K562 (cell line): ENCODE measurements around the gene PCYT1A. TPM values are rescaled to one million over a fixed set of nuclear protein-coding genes. Genes with fewer than 3 reads are reported as not detected.
A peak's percentile ranks its signal among the peaks of the same experiment; 100 is the strongest.

Experiments
- ATAC-seq: fragments of 200-7000 bp; cut with Tn5 transposase; 3 replicates; pipeline ENCODE4 v1.9.1; 2020; ENCODE audit warnings: moderate library complexity
- BruUV-seq: library from RNA; stranded (reverse); fragments of 400-500 nt; replicated peaks from 2 replicates; lab custom pipeline; 2021; lab: Mats Ljungman, UMichigan
- CTCF ChIA-PET: fragments of 300-600 bp; formaldehyde crosslinking; extraction: SDS; loops from one replicate; lab custom pipeline; 2021; ENCODE audit warnings: low intra/inter-chr PET ratio; lab: Yijun Ruan, JAX
- POLR2A ChIA-PET: fragments of 300-600, 350-650 bp; sonication (Branson Sonifier 250); formaldehyde crosslinking; extraction: SDS; loops from one replicate; lab custom pipeline; 2021; ENCODE audit warnings: antibody characterized with exemption, inconsistent platforms; lab: Yijun Ruan, JAX
- DNase-seq, 4 experiments: peaks; one replicate each; pipeline versions ENCODE4 v3.0.0 to v3.0.0-alpha.2; 2011 to 2018; ENCODE audit warnings: low spot score in 3 of 4, mixed read lengths in 3 of 4; ENCODE audit errors: extremely low read depth in 1 of 4
- FAIRE-seq: peaks from 2 replicates; lab custom pipeline; 2011; peaks lifted over from hg19 to GRCh38; lab: Jason Lieb, UNC
- H2AFZ ChIP-seq: 2 replicates; pipeline ENCODE4 v1.6.0; 2011; ENCODE audit warnings: low read depth, low read length, control low read depth, inconsistent platforms
- H3K27ac ChIP-seq: fragments of 200-600 bp; 3 replicates; pipeline ENCODE4 v1.8.0; 2011; ENCODE audit warnings: low read depth, mild to moderate bottlenecking, control low read depth, inconsistent platforms, low read length, moderate library complexity, mixed read lengths; ENCODE audit errors: extremely low read depth
- H3K27me3 ChIP-seq, 2 experiments: fragments of 300-600 bp in 1 of 2; 2 replicates in 1 of 2; 3 replicates in 1 of 2; pipeline versions ENCODE4 v1.6.0 to v1.8.0; 2011; ENCODE audit warnings: inconsistent platforms in 2 of 2, low read length in 2 of 2, mild to moderate bottlenecking in 1 of 2, mixed read lengths in 1 of 2, moderate library complexity in 1 of 2; ENCODE audit not compliant: control insufficient read depth in 2 of 2, insufficient read depth in 2 of 2
- H3K36me3 ChIP-seq: fragments of 300-600 bp; 3 replicates; pipeline ENCODE4 v1.8.0; 2011; ENCODE audit warnings: mild to moderate bottlenecking, low read length, inconsistent platforms; ENCODE audit not compliant: control insufficient read depth, insufficient read depth
- H3K4me1 ChIP-seq, 2 experiments: fragments of 200-600 bp in 1 of 2; replicated peaks in 1 of 2; 2 replicates in 1 of 2; 3 replicates in 1 of 2; pipeline versions ENCODE4 v1.5.1 to v1.8.0; 2011; ENCODE audit warnings: inconsistent platforms in 2 of 2, low read length in 2 of 2, mild to moderate bottlenecking in 1 of 2, mixed read lengths in 1 of 2, moderate library complexity in 1 of 2; ENCODE audit not compliant: control insufficient read depth in 2 of 2, insufficient read depth in 2 of 2
- H3K4me2 ChIP-seq: 2 replicates; pipeline ENCODE4 v1.6.1; 2011; ENCODE audit warnings: low read length, control low read depth, inconsistent platforms, mixed read lengths; ENCODE audit not compliant: insufficient read depth
- H3K4me3 ChIP-seq: fragments of 200-600 bp; sonication (generic), shearing (Covaris generic); 2 replicates; pipeline ENCODE4 v1.5.1; 2016; ENCODE audit warnings: control low read depth, inconsistent platforms
- H3K79me2 ChIP-seq: fragments of 200-600 bp; 3 replicates; pipeline ENCODE4 v1.8.0; 2011; ENCODE audit warnings: low read length, inconsistent platforms; ENCODE audit not compliant: control insufficient read depth, insufficient read depth
- H3K9ac ChIP-seq, 2 experiments: 2 replicates each; pipeline versions ENCODE4 v1.6.0 to v1.6.1; 2011; ENCODE audit warnings: low read depth in 2 of 2, low read length in 2 of 2, control low read depth in 1 of 2, inconsistent platforms in 1 of 2, mild to moderate bottlenecking in 1 of 2, mixed read lengths in 1 of 2; ENCODE audit not compliant: insufficient read depth in 1 of 2
- H3K9me1 ChIP-seq: one replicate; pipeline ENCODE4 v1.6.0; 2011; ENCODE audit warnings: inconsistent platforms, mild to moderate bottlenecking, low read length, moderate library complexity; ENCODE audit not compliant: control insufficient read depth, insufficient read depth
- H3K9me3 ChIP-seq: replicated peaks from 2 replicates; pipeline ENCODE4 v1.5.1; 2011; ENCODE audit warnings: low read depth, low read length, inconsistent platforms; ENCODE audit not compliant: control insufficient read depth, insufficient read depth
- H4K20me1 ChIP-seq: replicated peaks from 2 replicates; pipeline ENCODE4 v1.6.1; 2011; ENCODE audit warnings: low read length, inconsistent platforms, mixed read lengths; ENCODE audit not compliant: control insufficient read depth, insufficient read depth
- BRD4 ChIP-seq: fragments of 200-600 bp; sonication (generic); IDR thresholded peaks from 2 replicates; pipeline ENCODE4 v1.6.1; 2017; ENCODE audit warnings: inconsistent platforms
- BRF1 ChIP-seq: IDR thresholded peaks from 3 replicates; pipeline ENCODE4 v1.6.1; 2011; ENCODE audit warnings: borderline replicate concordance, mild to moderate bottlenecking; ENCODE audit not compliant: insufficient read length; ENCODE audit errors: extremely low read depth
- CCAR2 ChIP-seq: fragments of 200-400 bp; formaldehyde crosslinking; IDR thresholded peaks from 2 replicates; pipeline ENCODE4 v1.6.1; 2017; ENCODE audit warnings: mild to moderate bottlenecking, low read depth, low read length
- EGR1 ChIP-seq: fragments of 450-650 bp; conservative IDR thresholded peaks from 2 replicates; pipeline ENCODE4 v1.6.1; 2017; ENCODE audit warnings: mild to moderate bottlenecking
- ETV6 ChIP-seq, 3 experiments: fragments of 150-350 bp in 1 of 3; sonication (generic) in 1 of 3; formaldehyde crosslinking in 1 of 3; IDR thresholded peaks; 2 replicates each; pipeline versions ENCODE4 v1.6.1 to v1.8.0; 2014 to 2022; ENCODE audit warnings: borderline replicate concordance in 2 of 3, low read depth in 2 of 3, antibody characterized with exemption in 1 of 3, low read length in 1 of 3, mild to moderate bottlenecking in 1 of 3, missing genetic modification reagents in 1 of 3
- EZH2 ChIP-seq: IDR thresholded peaks from 2 replicates; pipeline ENCODE4 v1.6.1; 2012; ENCODE audit warnings: low read depth, mild to moderate bottlenecking, inconsistent platforms, low read length, borderline replicate concordance
- POLR2B ChIP-seq: fragments of 450-650 bp; IDR thresholded peaks from 2 replicates; pipeline ENCODE4 v1.6.1; 2018; ENCODE audit warnings: low read depth; ENCODE audit not compliant: partially characterized antibody
- SMC3 ChIP-seq: conservative IDR thresholded peaks from 2 replicates; pipeline ENCODE4 v1.6.1; 2011; ENCODE audit warnings: low read depth, low read length, improper control_type of control experiment; ENCODE audit not compliant: insufficient read depth
- STAT5B ChIP-seq: fragments of 250-450 bp; sonication (Bioruptor Pico); IDR thresholded peaks from 2 replicates; pipeline ENCODE4 v1.8.0; 2021; ENCODE audit warnings: mild to moderate bottlenecking, inconsistent platforms
- ZBED1 ChIP-seq: IDR thresholded peaks from 2 replicates; pipeline ENCODE4 v1.6.1; 2014
- ZC3H4 ChIP-seq: sonication (generic); formaldehyde crosslinking; IDR thresholded peaks from 2 replicates; pipeline ENCODE4 v1.9.0; 2021; ENCODE audit warnings: missing genetic modification reagents, borderline replicate concordance
- ZNF583 ChIP-seq: fragments of 250-450 bp; sonication (Bioruptor Pico); IDR thresholded peaks from 2 replicates; pipeline ENCODE4 v1.4.0; 2020
- ZNF644 ChIP-seq: fragments of 200-800 bp; sonication (Bioruptor generic); IDR thresholded peaks from 2 replicates; pipeline ENCODE4 v1.6.1; 2016; ENCODE audit warnings: low read depth, missing genetic modification characterization, missing compliant biosample characterization
- WGBS: fragments of 100-300 bp; shearing (Covaris generic); methylation state at CpG from one replicate; pipeline ENCODE4 v1.1.6; 2016; ENCODE audit warnings: low coverage, mixed read lengths; ENCODE audit not compliant: insufficient coverage; ENCODE audit errors: missing lambda C conversion rate; 5-methylcytosine and 5-hydroxymethylcytosine counted together
- in situ Hi-C: fragments of 300-500 bp; cut with MboI; formaldehyde crosslinking; loops from 4 replicates; pipeline ENCODE4 v1.15.0; 2018; ENCODE audit warnings: inconsistent platforms, mixed read lengths
- intact Hi-C: fragments of 100-400 bp; cut with micrococcal nuclease; formaldehyde crosslinking; loops from 2 replicates; pipeline ENCODE4 v1.14.2; 2022
- polyA plus RNA-seq, 8 experiments: library from polyadenylated mRNA; depleted of rRNA in 4 of 8; stranded (reverse) in 5 of 8; unstranded in 3 of 8; fragments of >200 nt; fragmentation: Nextera tagmentation in 2 of 8; fragmentation: Illumina TruSeq in 1 of 8; extraction: Ambion mirVana in 2 of 8; extraction: Trizol in 1 of 8; gene quantifications; 2 replicates each; pipeline versions ENCODE4 v1.2.1 to v1.2.3, GENCODE V29; 2011 to 2014; ENCODE audit warnings: inconsistent platforms in 1 of 8, missing spikeins in 1 of 8
- total RNA-seq, 7 experiments: library from RNA; depleted of rRNA in 6 of 7; stranded (reverse); fragments of >200 nt in 6 of 7; fragmentation: Illumina TruSeq in 2 of 7; extraction: Trizol in 2 of 7; gene quantifications; 2 replicates each; pipeline versions ENCODE4 v1.2.1 to v1.2.3, GENCODE V29; 2011 to 2021; ENCODE audit warnings: low replicate concordance in 1 of 7
- TF ChIP-seq, protein P1 (sequence below): sonication (generic); formaldehyde crosslinking; IDR thresholded peaks from 2 replicates; pipeline ENCODE4 v1.8.0; 2022; ENCODE audit warnings: missing genetic modification reagents, mild to moderate bottlenecking, borderline replicate concordance
- TF ChIP-seq, protein P2 (sequence below): fragments of 450-650 bp; IDR thresholded peaks from 2 replicates; pipeline ENCODE4 v1.6.1; 2016; ENCODE audit warnings: borderline replicate concordance
- TF ChIP-seq, protein P3 (sequence below): fragments of 250-450 bp; sonication (Bioruptor Pico); IDR thresholded peaks from 2 replicates; pipeline ENCODE4 v1.8.0; 2021; ENCODE audit warnings: borderline replicate concordance, mild to moderate bottlenecking, moderate library complexity; ENCODE audit not compliant: poor library complexity, severe bottlenecking

Gene PCYT1A
- total and polyA plus RNA-seq, 9 of the 15 experiments (the other 6 are each of a cell fraction or from before 2014, with no cell fraction given): 13.4 to 62.8 (median 49.4) TPM

DNA sequence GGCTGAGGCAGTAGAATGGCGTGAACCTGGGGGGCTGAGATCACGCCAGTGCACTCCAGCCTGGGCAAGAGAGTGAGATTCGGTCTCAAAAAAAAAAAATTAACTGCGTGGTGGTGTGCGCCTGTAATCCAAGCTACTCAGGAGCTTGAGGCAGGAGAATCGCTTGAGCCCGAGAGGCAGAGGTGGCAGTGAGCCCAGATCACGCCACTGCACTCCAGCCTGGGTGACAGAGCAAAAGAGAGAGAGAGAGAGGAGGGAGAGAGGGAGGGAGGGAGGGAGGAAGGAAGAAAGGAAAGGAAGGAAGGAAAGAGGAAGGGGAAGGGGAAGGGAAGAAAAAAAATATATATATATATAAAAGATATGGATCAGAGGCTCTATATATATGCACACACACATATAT is 44.6 kb upstream of the PCYT1A start (continued):
- TF ChIP-seq, protein P1, sequence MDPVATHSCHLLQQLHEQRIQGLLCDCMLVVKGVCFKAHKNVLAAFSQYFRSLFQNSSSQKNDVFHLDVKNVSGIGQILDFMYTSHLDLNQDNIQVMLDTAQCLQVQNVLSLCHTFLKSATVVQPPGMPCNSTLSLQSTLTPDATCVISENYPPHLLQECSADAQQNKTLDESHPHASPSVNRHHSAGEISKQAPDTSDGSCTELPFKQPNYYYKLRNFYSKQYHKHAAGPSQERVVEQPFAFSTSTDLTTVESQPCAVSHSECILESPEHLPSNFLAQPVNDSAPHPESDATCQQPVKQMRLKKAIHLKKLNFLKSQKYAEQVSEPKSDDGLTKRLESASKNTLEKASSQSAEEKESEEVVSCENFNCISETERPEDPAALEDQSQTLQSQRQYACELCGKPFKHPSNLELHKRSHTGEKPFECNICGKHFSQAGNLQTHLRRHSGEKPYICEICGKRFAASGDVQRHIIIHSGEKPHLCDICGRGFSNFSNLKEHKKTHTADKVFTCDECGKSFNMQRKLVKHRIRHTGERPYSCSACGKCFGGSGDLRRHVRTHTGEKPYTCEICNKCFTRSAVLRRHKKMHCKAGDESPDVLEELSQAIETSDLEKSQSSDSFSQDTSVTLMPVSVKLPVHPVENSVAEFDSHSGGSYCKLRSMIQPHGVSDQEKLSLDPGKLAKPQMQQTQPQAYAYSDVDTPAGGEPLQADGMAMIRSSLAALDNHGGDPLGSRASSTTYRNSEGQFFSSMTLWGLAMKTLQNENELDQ: no peak

DNA sequence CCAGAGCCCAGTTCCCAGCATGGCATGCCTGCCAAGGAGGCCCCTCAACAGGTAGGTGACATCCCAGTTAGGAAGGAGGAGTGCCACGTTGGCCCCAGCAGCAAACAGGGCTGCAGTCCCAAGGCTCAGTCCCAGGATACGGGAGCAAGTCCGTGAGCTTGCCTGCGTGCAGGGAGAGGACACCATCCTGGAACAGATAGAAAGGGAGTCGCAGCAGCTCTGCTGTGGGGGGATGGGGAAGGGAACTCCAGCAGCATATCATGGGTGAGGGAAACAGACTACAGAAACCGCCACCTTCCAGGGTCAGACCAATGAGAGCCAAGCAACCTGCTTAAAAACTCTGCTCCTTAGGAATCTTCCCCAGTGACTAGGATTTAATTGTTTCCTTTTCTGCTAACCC is 39.9 kb upstream of the PCYT1A start:
- POLR2A ChIA-PET: interaction anchor here (1.3 to 4.9 kb wide), 2 partner anchors 10 kb away, joined by 6 to 51 read pairs; partner anchors contain the start of genes DYNLT2B and TM4SF19
- TF ChIP-seq ZNF644 (tag) (no peak), ZC3H4 (CRISPR knock-in tag) (no peak), POLR2B (no peak), BRD4 (no peak), EGR1 (no peak), BRF1 (no peak), ZNF583 (no peak), STAT5B (CRISPR knock-in tag) (no peak), ZBED1 (no peak), CCAR2 (no peak), EZH2 (no peak), ETV6 (IDR thresholded peaks at IDR 0.05; ENCODE audit: borderline replicate concordance in 1 of 2, low read depth in 2 of 2, low read length in 1 of 2) (no peak), ETV6 (CRISPR knock-in tag; IDR thresholded peaks at IDR 0.05; ENCODE audit: borderline replicate concordance) (no peak), SMC3 (no peak)
- TF ChIP-seq, protein P2, sequence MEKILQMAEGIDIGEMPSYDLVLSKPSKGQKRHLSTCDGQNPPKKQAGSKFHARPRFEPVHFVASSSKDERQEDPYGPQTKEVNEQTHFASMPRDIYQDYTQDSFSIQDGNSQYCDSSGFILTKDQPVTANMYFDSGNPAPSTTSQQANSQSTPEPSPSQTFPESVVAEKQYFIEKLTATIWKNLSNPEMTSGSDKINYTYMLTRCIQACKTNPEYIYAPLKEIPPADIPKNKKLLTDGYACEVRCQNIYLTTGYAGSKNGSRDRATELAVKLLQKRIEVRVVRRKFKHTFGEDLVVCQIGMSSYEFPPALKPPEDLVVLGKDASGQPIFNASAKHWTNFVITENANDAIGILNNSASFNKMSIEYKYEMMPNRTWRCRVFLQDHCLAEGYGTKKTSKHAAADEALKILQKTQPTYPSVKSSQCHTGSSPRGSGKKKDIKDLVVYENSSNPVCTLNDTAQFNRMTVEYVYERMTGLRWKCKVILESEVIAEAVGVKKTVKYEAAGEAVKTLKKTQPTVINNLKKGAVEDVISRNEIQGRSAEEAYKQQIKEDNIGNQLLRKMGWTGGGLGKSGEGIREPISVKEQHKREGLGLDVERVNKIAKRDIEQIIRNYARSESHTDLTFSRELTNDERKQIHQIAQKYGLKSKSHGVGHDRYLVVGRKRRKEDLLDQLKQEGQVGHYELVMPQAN: no peak
- TF ChIP-seq, protein P3, sequence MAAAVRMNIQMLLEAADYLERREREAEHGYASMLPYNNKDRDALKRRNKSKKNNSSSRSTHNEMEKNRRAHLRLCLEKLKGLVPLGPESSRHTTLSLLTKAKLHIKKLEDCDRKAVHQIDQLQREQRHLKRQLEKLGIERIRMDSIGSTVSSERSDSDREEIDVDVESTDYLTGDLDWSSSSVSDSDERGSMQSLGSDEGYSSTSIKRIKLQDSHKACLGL (CRISPR knock-in tag): no peak

More for the DNA sequence above, 39.9 kb upstream of the PCYT1A start:
- peaks cover 0 to 4% of the 10 kb centered on the region in 2 experiments; a peak in 2 of 5 replicates for H3K4me1 ChIP-seq
- H3K27ac ChIP-seq: no peak overlapping the region
- no peaks in the 10 kb centered on the region for H3K27me3 ChIP-seq
- H3K79me2 ChIP-seq: peaks cover 4% of the 10 kb centered on the region; the same call in 2 of the 3 replicates
- 87% methylated on average over 6 of the region's 6 CpGs for WGBS
- H3K9me3 ChIP-seq: no peaks in the 10 kb centered on the region
- H4K20me1 ChIP-seq: no peaks in the 10 kb centered on the region
- no peak for ATAC-seq
- no TSS peak for BruUV-seq
- no peak overlapping the region for H2AFZ ChIP-seq
- intact Hi-C loops: no loop called here
- no peak for DNase-seq
- FAIRE-seq: no peak
- H3K36me3 ChIP-seq: peaks cover 65% of the 10 kb centered on the region
- CTCF ChIA-PET: no interaction called here
- H3K4me2 ChIP-seq: no peak overlapping the region
- H3K9ac ChIP-seq: peak overlapping the region in 1 of 2 experiments; percentile 19; a peak in 1 of 4 replicates
- no peak overlapping the region for H3K4me3 ChIP-seq
- in situ Hi-C loops: no loop called here
- no peaks in the 10 kb centered on the region for H3K9me1 ChIP-seq
